HG02759 (cell line): ENCODE results near the gene ZNF565.
"Not testable (repeated sequence)": the region's sequence is repeated elsewhere in the genome, so short reads cannot be mapped to it uniquely, and the experiment has no call there.

Experiments
- ATAC-seq: cut with Tn5 transposase; IDR thresholded peaks from one replicate; pipeline ENCODE4 v1.9.1; 2021; ENCODE audit warnings: mild to moderate bottlenecking, moderate library complexity; ENCODE audit not compliant: unreplicated experiment

The ZNF565 gene

DNA sequence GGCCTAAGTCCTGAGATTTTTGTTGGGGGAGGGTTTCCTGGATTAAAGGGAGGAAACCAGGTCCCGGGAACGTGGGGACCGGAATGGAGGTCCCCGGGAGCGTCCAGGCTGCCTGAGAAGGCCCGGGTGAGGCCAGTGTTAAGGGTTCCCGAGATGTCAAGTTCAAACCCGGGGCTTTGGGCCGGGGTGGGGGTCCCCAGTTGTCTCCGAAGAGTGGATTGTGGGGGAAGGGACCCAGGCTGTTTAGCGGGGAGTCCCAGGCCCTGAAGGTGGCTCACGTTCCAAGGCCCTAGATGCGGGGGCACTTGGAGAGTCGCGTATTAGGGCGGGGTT lies 62.5 kb downstream of the ZNF565 start:
- no peak for ATAC-seq

- no peak for ATAC-seq
Observed at GRCh38 chr19:36151144-36152018, 63.1 kb downstream of the ZNF565 start.

GRCh38 chr19:36150586-36150985 lies 63.9 kb downstream of the ZNF565 start:
- ATAC-seq, result no peak

DNA sequence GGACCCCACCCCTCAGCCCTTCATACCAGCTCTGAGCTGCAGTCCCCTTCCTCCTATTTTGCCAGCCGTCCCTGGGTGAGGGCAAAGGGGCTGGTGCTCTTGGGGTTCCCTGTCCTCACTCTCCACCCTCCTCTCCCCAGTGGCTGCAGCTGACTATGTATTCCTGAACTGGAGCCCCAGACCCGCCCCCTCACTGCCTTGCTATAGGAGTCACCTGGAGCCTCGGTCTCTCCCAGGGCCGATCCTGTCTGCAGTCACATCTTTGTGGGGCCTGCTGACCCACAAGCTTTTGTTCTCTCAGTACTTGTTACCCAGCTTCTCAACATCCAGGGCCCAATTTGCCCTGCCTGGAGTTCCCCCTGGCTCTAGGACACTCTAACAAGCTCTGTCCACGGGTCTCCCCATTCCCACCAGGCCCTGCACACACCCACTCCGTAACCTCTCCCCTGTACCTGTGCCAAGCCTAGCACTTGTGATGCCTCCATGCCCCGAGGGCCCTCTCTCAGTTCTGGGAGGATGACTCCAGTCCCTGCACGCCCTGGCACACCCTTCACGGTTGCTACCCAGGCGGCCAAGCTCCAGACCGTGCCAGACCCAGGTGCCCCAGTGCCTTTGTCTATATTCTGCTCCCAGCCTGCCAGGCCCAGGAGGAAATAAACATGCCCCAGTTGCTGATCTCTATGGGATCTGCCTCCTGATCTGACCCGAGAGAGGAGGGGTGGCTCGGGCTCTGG lies 64.6 kb downstream of the ZNF565 start:
- no peak for ATAC-seq

DNA sequence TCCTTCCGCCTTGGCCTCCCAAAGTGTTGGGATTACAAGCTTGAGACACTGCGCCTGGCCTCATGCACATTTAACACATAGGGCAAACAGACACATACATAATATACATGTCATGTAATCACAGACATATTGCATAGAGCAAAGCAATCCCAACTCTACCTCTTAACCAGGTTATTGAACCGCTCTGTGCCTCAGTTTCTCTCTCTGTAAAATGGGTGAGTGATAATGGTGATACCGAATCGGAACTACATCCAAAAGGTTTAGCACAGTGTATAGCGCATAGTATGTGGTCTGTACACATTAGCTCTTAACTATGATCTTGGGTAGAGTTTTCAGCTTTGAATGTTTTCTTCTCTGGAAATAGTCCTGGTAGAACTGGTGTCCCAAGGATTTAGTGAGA lies 69.8 kb downstream of the ZNF565 start:
- no peak for ATAC-seq

- no peak for ATAC-seq
Observed at GRCh38 chr19:36142496-36142895, 72.0 kb downstream of the ZNF565 start.

DNA sequence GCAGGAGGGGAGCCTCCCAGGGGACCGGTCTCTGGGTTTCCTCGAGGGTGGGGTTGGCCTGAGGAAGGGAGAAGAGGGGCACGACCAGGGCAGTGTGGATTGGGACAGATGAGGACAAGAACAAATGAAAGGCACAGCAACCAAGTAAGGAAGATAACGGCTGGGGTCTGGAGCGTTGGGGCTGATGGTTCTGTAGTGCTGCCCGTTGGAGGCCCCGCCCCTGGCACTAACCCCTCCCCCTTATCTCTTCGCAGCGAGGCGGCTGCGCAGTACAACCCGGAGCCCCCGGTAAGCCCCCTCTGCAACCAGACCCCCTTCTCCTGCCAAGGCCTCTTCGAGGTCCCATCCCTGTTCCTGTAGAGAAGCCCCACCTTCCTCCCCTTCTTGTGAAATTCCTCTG lies 72.4 kb downstream of the ZNF565 start:
- no peak for ATAC-seq

- peak; percentile 48 for ATAC-seq
Observed at GRCh38 chr19:36141039-36141927, 73.2 kb downstream of the ZNF565 start.

- ATAC-seq, result peak; percentile 18
Observed at GRCh38 chr19:36140304-36141038, 74.0 kb downstream of the ZNF565 start.

DNA sequence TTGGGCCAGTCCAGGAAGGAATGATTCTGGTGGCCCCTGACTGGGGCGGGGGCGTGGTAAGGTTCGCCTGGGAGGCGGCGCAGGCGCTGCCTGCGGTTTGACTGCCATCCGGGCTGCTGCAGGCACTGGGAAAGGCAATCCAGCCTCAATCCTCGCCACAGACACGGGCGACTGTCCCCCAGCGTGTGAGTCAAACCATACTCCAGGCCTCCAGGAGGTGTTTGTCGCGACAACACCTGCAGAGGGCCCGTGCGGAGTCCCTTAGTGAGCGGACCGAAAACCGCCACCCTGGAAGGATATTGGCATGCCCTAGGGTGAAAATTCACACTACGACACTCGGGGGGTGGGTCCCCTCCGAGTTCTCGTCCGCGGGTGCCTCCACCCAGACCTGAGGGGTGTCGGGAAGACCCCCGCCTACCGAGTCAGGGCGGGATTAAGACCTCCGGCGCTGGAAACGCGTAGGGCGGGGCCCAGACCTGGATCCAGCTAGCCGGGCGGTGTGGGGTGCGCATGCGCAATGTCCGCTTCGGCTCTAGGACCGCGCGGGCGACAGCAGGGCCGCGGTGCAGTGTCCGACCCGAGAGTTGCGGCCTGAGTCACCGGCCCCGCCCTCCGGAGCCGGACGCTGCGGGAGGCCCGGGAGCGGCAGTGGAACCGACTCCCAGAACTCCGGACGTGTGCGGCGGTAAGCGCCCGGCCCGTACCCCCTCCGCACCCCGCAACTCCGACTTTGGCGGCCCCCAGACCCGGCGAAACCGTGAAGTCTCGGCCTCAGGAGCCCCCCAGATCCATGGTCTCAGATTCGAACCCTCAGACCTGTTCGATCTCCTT lies 74.8 kb downstream of the ZNF565 start, which contains the start of gene CAPNS1:
TSS of gene CAPNS1 (plus strand) at position 594 of the 831 bp plus-strand sequence. CDS start 946 bp downstream, outside the sequence.
- peak; percentile 87 for ATAC-seq

- no peak for ATAC-seq
Observed at GRCh38 chr19:36139120-36139472, 75.4 kb downstream of the ZNF565 start.

DNA sequence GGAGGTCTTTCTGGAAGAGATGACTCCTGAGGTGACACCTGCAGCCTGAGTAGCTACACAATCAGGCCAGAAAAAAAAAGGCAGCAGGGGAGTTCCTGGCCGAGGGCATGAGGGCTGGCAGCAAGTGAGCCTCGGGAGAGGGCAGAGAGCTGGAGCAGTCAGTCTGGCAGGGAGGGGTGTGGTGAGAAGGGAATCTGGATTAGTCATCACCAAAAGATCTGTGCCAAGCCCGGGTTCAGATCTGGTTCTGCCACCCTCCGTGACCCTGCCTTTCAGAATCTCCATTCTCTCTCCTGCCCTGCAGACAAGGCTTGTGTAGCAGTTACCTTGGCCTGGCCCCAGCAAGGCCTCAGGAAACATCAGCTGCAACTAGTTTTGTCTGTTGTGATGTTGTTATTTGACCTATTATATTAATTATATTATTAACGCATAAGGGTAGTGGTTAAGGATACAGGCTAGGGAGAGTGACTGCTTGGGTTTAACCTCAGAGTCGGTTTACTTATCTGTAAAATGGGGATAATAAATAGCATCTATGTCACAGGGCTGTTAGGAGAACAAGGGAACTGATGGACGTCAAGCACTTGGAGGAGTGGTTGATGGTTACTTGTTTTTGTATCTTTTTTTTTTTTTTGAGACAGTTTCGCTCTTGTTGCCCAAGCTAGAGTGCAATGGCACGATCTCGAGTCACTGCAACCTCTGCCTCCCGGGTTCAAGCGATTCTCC lies 77.3 kb downstream of the ZNF565 start:
- ATAC-seq, result no peak

DNA sequence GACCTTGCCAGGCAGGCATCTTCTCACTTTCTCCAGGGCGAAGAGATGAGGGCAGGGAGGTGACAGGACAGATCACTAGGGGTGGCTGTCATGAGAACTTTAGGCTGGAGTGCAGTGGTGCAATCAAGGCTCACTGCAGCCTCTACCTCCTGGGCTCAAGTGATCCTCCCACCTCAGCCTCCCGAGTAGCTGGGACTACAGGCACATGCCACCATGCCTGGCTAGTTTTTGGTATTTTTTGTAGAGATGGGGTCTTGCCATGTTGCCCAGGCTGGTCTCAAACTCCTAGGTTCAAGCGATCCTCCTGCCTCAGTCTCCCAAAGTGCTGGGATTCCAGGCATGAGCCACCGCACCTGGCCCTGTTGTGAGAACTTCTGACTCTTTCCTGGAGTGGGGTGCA lies 79.6 kb downstream of the ZNF565 start:
- not testable (repeated sequence) for ATAC-seq
